Kidney tubule cell (primary cell): ENCODE results near the gene CATSPERZ.
A peak's percentile ranks its signal among the peaks of the same experiment; 100 is the strongest.
"Not testable (repeated sequence)": the region's sequence is repeated elsewhere in the genome, so short reads cannot be mapped to it uniquely, and the experiment has no call there.

Experiments
- DNase-seq: peaks from one replicate; pipeline ENCODE4 v3.0.0-alpha.2; 2018; ENCODE audit warnings: low spot score

The CATSPERZ gene

DNA sequence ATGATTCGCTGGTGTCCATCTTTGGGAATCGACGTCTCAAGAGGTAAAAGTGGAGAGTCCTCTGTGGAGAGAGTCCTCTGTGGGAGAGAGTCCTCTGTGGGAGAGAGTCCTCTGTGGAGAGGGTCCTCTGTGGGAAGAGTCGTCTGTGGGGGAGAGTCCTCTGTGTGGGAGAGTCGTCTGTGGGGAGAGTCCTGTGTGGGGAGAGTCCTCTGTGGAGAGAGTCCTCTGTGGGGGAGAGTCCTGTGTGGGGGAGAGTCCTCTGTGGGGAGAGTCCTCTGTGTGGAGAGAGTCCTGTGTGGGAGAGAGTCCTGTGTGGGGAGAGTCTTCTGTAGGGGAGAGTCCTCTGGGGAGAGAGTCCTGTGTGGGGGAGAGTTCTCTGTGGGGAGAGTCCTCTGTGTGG lies 20.9 kb downstream of the CATSPERZ start:
- DNase-seq = no peak

DNA sequence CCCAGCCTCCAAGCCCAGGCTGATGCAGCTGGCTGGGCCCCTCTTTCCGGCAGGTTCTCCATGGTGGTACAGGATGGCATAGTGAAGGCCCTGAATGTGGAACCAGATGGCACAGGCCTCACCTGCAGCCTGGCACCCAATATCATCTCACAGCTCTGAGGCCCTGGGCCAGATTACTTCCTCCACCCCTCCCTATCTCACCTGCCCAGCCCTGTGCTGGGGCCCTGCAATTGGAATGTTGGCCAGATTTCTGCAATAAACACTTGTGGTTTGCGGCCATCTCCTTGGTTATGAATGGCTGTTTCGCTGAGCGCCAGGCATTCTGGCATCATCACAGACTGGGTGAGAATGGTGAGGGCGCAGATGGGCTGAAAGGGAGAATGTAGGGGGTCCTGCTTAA lies 21.4 kb downstream of the CATSPERZ start:
- DNase-seq = peak; percentile 63

DNA sequence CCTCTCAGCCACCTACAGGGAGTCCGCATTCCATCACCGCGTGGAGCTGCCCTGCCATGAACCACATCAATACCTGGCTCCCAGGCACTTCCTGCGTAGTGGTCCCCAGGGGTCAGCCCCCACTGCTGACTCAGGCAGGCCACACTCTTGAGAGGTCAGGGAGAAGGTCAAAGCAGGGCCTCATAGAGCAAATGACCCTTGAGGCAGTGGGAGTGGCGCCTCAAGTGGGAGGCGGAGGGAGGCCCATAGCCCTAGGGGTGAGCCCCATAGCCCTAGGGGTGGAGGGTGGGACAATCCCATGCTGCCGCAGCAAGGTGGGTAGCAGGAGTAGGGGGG lies 22.7 kb downstream of the CATSPERZ start:
- no peak for DNase-seq

DNA sequence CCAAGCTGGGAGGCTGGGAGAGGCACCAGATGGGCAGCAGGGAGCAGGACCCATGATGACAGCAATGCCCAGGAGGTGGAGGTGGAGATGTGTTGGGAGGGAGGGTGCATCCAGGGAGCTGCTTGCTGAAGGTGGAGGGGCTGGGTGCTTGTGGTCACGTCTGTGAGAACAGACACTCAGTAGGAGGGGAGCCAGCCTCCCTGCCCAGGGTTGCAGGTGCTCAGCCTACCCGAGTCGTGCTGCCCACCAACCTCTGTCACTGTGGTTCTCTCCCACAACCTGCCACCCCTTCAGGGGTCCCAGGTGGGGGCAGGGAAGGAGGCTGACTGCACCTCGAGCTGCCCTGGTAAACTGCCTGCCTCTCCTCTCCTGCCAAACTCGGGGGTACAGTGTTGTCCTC lies 23.2 kb downstream of the CATSPERZ start:
- DNase-seq = no peak

DNA sequence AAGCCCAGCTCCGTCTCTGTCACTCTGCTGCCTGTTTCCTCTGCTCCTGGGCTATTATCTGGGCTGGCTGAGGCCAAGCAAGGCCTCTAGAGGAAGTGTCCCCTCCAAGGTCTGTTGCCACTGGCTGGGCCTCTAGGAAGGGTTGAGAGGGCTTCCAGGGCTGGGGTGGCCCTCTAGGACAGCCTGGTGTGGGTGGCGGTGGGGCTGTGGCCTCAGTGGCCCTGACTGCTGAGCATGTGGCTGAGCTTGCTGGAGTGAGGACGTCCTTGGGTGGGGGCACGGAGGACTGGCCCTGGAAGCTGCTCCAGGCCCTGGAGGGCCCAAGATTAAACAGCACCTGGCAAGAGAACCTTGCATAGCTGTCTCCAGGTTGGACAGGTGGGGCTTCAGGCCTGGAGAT lies 23.8 kb downstream of the CATSPERZ start:
- DNase-seq = not testable (repeated sequence)

DNA sequence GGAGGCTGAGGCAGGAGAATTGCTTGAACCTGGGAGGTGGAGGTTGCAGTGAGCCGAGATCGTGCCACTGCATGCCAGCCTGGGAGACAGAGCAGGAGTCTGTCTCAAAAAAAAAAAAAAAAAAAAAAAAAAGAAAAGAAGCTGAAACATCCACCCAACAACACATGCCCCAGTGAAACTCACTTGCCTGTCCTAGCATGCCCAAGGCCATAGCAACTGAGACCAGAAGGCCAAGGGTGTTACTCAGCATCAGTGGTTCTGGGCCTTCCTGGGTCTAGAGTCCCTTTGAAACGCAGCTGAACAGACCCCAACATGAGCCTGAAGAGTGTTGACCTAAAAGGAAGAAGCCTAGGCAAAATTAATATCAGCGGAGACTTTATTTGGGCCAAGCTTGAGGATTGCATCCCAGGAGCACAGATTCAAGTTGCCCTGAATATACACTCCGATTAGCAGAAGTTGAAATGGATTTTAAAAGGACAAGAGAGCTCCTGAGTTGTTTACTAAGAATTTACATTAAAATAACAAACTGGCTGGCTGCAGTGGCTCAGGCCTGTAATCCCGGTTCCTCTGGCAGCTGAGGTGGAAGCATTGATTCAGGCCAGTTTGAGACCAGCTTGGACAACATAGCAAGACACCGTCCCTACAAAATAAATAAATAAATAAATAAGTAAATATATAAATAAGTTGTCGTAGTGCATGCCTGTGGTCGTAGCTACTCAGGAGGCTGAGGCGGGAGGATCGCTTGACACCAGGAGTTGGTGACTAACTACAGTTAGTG lies 24.7 kb downstream of the CATSPERZ start:
- no peak for DNase-seq

DNA sequence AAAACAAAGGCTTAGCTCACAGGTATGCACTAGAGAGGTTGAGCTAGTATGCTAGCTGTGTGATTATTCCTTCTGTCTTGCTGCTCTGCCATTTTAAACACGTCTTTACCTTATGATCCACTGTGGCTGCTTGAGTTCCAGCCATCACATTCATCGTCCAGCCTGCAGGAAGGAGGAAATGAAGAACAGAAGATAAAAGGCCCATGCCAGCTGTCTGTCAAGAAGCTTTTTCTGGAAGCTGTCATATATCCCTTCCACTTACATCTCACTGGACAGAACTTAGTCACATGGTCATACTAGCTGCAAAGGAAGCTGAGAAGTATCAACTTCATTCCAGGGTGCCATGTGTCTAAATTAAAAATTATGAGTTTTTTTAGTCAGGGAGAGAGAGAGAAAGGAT lies 27.2 kb downstream of the CATSPERZ start:
- no peak for DNase-seq

DNA sequence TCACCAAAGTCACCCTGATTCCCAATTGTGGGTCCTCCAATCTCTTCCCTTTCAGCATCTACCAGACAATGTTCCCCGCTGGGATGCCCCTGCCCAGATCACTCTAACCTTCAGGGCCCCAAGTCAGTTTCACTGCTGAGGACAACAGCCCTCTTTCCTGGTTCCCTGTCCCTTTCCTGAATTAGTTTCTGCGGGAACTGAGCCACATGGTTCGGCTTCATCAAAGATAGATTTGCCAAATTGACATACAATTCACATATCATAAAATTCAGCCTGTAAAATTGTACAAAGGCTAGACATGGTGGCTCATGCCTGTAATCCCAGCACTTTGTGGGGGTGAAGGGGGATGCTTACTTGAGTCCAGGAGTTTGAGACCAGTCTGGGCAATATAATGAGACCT lies 27.8 kb downstream of the CATSPERZ start:
- DNase-seq = no peak

DNA sequence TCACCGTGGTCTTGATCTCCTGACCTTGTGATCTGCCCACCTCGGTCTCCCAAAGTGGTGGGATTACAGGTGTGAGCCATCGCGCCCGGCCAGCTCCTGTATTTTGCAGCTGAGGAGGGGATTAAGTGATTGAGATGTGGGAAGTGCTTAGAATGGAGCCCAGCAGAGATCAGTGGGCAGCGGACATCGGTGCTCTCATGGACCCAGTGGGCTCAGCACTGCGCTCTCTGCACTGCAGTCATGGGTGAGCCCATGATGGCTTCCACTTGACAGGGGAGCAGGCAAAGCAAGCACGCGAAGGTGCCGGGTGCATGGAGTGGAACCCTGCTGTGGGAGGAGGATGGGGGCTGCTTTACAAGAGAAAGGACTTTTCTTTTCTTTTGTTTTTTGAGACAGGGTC lies 30.7 kb downstream of the CATSPERZ start:
- no peak for DNase-seq

DNA sequence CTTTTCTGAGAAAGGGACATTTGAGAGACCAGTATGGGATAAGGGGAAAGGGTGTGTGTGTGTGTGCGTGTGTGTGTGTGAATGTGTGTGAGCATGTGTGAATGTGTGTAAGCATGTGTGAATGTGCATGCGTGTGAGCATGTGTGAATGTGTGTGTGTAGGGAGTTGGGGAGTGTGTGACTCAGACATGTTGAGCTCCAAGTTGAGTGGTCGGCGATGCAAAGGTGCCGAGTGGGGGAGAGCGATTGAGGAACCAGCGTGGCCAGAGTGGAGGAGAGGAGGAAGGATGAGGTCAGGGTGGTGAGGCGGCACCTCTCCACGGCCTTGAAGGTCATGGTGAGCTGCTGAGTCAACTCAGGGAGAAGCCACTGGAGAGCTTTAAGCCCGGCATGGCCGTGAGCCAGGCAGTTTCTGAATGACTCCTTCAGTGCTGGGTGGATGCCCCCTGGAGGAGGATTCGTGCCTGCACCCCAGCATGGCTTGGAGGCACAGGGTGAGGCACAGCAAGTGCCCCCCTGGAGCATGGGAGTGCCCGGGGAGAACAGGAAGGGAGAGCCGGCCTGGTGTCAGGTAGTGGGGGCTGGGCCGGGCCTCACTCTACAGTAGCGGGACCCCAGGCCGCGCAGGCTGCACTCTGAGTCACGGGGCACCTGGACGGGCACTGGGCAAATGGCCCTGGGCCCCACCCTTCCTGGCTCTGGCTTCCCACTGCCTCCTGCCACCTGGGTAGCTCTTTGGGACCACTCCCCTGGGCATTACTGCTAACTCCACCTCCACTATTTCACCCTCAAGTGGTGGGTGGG lies 31.6 kb downstream of the CATSPERZ start:
- DNase-seq = peak; percentile 97

DNA sequence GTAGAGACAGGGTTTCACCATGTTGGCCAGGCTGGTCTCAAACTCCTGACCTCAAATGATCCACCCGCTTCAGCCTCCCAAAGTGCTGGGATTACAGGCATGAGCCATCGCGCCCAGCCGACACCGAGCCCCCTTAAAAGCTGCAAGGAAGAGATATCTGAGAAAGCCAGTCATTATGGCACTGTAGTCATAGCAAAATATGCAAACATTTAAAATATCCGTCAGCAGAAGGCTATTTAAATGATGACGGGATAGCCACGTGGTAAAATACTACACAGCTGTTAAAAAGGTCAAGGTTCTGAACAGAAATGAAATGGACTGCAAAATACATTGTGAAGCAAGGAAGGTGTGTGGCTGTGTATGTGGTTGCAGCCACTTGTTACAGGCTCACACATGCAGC lies 33.4 kb downstream of the CATSPERZ start:
- no peak for DNase-seq

DNA sequence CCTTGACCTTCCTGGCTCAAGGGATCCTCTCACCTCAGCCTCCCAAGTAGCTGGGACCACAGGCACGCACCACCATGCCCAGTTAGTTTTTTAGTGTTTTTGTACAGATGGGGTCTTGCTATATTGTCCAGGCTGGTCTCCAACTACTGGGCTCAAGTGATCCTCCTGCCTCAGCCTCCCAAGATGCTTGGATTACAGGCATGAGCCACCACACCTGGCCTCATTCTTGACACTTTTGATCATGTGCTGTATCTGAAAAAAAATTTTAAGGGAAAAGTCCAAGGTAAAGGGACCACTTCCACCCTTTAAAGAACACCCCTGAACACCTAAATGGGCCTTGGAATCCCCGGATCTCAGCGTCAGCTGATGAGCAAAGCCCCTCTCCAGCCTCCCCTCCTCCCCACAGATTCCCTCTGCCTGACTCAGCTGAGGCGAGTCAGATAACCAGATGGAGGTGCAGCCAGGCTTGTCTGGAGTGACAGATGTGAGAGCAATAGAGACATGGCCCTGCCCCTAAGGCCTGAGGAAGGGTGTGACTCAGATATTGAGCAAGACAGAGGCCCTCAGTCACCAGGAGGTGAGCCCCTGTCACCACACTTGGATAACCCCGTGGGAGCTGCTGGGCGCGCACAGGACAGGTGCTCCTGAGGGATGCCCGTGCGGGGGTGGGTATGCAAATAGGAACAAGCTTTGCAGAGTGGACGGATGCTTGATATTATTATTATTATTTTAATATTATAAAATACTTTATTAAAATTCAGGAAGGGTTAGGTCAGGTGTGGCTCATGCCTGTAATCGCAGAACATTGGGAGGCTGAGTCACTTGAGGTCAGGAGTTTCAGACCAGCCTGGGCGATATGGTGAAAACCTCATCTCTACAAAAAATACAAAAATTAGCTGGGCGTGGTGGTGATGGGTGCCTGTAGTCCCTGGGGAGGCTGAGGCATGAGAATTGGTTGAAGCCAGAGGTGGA lies 34.9 kb downstream of the CATSPERZ start:
- DNase-seq = peak; percentile 100

DNA sequence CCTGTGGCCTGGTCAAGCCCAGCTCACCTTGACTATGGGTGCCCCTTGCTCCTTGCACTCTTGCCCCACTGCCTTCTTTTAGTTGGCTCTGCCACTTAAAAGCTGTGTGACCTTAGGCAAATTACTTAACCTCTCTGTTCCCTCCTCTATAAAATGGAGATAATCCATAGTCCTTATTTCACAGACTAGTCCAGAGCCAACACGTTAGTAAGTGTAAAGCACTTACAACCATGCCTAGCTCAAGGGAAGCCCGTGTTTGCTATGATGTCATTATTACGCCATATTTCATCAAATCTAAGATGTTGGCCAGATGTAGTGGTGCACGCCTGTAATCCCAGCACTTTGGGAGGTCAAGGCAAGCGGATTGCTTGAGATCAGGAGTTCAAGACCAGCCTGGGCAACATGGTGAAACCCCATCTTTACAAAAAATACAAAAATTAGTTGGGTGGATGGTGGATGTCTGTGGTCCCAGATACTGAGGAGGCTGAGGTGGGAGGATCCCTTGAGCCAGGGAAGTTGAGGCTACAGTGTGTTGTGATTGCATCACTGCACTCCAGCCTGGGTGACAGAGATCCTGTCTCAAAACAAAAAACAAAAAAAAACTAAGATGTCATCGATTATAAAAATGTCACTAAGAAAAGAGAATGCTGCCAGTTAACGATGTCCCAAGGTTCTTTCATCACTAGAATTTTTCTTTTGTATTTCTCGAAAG lies 37.5 kb downstream of the CATSPERZ start:
- DNase-seq = no peak

DNA sequence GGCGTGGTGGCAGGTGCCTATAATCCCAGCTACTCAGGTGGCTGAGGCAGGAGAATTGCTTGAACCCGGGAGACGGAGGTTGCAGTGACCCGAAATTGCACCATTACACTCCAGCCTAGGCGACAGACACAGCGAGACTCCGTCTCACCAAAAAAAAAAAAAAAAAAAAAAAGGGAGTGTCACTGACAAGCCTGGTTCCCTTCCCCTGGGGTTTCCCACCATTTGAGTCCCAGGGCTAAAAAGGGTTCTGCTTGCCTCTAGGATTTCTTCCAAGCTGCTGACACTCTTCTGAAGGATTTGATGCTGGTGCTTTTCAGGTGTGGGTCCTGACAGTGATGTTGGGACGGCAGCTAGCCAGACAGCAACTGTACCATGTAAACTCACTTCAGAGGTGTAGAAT lies 38.6 kb downstream of the CATSPERZ start:
- DNase-seq = no peak

DNA sequence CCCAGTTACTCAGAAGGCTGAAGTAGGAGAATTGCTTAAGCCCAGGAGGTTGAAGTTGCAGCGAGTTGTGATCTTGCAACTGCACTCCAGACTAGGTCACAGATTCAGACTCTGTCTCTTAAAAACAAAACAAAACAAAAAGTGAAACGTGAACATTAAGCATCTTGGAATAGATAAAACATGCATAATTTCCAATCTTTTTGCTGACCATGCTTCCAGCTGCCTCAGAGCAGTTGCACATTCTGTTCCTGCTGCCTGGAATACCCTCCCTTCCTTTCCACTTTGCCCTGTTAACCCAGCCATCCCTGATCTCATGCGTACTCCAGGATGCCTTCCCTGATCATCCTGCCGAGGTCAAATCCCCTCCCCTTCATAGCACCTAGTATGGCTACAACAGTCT lies 39.1 kb downstream of the CATSPERZ start:
- DNase-seq = no peak

DNA sequence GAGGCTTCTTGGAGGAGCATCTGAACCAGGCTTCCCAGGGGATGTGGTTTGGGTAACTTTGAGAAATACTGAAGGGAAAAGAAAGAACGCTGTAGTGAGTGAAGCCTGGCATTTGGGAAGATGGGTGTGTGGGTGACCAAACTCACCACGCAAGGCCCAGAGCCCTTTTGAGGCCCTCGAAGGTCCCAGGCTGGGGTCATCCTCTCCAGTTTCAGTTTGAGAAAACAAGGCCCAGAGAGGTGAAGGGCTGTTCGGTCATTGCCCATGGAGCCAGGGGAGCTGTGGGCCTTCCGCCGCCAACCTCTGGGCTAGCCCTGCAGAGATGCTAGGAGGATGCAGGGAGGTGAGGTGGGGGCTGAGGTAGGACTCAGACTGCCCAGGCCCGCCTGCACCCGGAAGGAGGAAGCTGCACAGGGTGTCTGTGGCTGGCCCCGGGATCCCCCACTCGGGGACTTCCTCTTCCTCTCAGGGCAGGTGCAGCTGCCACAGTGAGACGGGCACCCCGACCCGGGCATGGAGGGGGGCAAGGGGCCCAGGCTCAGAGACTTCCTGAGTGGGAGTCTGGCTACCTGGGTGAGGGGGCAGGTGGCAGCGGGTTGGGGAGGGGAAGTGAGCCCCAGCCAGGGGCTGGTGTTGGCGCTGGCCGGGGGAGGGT lies 39.7 kb downstream of the CATSPERZ start, which contains the start of gene CCDC88B:
Gene CCDC88B, plus strand, starts transcription at position 451 of the 655 bp plus-strand sequence. Its CDS starts 63 bp downstream, at position 514.
- DNase-seq = no peak

DNA sequence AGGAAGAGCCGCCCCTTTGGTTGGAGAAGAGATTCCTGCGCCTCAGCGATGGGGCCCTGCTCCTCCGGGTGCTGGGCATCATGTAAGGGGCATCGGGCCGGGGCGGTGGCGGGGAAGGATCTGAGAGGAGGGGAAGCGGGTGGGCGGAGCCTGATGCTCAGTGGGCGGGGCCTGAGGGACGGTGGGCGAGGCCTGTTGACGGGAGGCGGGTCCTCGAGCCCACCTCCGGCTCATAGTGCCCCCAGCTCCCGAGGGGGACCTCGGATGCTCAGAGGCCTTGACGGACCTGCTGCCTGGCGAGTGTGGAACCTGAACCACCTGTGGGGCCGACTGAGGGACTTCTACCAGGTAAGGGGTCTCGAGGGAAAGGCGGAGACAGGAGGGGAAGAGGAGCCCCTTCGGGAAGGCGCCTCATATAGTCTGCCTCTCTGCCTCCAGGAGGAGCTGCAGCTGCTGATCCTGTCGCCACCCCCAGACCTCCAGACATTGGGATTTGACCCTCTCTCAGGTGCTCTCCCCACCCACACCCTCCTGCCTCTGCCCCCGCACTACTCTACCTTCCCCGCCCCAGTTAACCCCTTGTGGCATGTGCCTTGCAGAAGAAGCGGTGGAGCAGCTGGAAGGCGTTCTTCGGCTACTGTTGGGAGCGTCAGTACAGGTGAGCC lies 40.6 kb downstream of the CATSPERZ start:
- DNase-seq = no peak

DNA sequence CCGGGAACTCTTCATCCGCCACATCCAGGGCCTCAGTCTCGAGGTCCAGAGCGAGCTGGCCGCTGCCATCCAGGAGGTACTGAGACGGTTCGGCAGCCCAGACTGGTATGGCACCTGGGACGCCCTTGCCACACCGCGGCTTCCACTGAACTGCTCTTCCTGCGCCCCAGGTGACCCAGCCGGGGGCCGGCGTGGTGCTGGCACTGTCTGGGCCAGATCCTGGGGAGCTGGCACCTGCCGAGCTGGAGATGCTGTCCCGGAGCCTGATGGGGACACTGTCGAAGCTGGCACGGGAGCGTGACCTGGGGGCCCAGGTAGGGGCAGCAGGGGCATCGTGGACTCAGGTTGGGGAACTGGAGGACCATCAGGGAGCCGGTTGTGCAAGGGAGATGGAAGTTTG lies 41.3 kb downstream of the CATSPERZ start:
- DNase-seq = no peak

DNA sequence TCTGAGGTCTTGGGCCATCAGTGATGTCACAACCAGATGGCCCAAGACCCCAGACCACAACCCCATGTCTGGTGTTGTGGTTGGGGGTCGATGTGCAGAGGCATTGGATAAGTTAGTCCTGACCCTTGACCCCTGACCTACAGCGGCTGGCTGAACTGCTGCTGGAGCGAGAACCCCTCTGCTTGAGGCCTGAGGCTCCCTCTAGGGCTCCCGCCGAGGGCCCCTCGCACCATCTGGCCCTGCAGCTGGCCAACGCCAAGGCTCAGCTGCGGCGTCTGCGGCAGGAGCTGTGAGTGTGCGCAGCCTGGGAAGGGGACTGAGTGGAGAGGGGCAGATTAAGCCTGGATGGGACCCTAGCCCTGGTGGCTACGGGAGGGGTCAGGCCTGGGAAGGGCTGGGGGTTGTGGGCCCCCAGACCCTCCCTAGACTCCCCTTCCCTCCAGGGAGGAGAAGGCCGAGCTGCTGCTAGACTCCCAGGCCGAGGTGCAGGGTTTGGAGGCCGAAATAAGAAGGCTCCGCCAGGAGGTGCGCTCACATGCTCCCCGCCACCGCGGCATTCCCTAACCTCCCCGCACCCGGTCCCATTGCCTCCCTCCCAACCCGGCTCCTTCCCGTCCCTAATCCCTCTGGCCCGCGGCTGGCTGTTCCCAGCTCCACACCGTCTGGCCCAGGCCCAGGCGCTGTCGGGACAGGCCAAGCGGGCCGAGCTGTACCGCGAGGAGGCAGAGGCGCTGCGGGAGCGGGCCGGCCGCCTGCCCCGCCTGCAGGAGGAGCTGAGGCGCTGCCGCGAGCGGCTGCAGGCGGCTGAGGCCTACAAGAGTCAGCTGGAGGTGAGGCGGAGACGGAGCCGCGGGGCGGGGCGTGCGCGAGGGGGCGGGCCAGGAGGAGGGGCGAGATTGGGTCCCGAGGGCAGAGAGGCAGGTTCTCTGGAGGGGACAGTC lies 42.0 kb downstream of the CATSPERZ start:
- peak; percentile 91 for DNase-seq
